HG02610 (cell line): ENCODE results near the gene ZNF239.
"Not testable (repeated sequence)": the region's sequence is repeated elsewhere in the genome, so short reads cannot be mapped to it uniquely, and the experiment has no call there.

ENCODE experiments used
- ATAC-seq: cut with Tn5 transposase; IDR thresholded peaks from one replicate; pipeline ENCODE4 v1.9.1; 2021; ENCODE audit warnings: mild to moderate bottlenecking, moderate library complexity; ENCODE audit not compliant: unreplicated experiment

ZNF239 gene

GRCh38 chr10:43574001-43574892 lies at the start of gene ZNF239:
TSS of gene ZNF239 (minus strand) at chr10:43574616. CDS start at chr10:43558079, 16,537 bp downstream.
- ATAC-seq, result peak; percentile 95

DNA sequence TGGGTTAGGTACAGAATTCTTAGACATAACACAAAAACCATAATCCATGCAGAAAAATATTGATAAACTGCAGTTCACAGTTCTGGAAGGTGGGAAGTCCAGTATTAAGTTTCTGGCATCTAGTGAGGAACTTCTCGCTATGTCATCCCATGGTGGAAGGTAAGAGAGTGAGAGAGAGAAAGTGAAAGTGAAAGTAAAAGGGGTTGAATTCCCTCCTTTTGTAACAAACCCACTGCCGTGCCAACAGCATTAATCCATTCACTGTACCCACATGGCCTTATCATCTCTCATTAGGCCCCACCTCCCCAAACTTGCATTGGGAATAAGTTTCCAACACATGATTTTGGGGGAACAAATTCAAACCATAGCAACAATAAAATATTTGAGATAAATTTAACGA lies 48.9 kb upstream of the ZNF239 start:
- no peak for ATAC-seq

DNA sequence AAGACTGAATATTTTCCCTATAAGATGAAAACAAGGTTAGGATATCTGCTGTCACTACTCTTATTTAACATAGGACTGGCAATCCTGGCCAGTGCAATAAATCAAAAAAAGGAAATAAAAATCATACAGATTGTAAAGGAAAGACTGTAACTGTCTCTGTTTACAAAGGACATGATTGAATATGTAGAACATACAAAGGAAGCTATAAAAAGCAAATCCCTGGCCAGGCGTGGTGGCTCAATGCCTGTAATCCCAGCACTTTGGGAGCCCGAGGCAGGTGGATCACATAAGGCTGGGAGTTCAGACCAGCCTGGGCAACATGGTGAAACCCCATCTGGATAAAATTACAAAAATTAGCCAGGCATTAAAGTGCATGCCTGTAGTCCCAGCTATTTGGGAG lies 47.6 kb upstream of the ZNF239 start:
- no peak for ATAC-seq

GRCh38 chr10:43619368-43619767 lies 45.0 kb upstream of the ZNF239 start:
- ATAC-seq, result no peak

GRCh38 chr10:43616697-43617370 lies 42.4 kb upstream of the ZNF239 start:
- ATAC-seq, result no peak

GRCh38 chr10:43610636-43611035 lies 36.2 kb upstream of the ZNF239 start:
- ATAC-seq, result no peak

DNA sequence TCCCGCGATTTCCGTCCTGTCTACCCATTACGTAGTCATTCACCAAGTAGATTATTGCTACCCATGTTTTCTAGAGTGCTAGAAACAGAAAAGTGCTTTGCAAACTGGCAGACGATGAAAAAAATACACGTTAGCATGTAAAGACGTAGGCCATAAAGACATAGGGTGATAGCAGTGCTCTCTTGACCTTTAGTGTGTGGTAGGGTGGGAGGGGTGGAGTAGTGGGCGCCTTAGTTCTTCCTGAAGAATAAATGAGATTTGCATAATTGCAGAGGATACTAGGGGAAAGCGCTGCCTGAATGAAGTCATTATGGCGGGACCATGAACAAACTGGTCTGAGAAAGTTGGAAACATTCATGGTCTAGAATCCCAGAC lies 32.8 kb upstream of the ZNF239 start:
- ATAC-seq, result no peak

DNA sequence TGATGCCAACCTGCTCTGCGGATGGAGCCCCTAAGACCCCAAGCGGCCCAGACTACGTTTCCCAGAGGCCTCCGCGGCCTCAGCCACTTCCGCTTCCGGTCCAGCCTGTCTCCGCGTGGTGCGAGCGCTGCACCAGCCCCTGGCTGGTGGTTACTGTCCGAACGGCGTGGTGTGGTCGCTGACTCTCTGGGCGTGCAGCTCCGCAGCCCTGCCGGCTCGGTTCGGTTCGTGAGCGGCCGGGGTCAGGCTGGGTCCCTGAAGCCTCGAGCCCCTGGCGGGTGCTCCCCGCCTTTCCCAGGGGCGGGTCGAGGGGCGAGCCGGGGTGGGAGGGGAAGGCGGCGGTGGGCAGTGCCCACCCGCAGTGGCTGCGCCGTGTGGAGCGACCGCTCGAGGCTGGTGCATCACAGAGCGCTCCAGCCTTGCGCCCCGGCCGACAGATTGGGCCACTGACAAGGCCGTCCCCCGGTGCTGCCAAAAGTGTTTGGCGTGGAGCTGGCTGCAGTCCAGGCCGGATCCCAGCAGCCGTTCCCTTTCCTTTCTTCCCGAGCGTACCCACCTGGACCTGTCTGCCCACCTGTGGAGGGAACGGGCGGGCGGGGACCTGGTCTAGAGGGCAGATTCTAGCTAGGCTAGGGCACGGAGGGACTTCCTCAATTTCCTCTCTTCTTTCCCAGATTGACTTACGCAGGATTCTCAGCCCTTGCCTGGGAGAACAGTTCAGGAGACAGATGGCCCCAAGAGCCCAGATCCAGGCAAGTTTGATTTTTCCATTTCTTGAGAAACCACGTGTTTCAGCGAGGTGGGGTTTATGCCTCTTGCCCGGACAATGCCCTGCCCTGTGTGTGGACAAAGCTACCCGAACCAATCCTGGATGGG lies 32.1 kb upstream of the ZNF239 start, which contains the start of gene ZNF485:
TSS of gene ZNF485 (plus strand) at position 116 of the 876 bp plus-strand sequence. CDS start at position 729, 613 bp downstream.
- peak; percentile 97 for ATAC-seq

DNA sequence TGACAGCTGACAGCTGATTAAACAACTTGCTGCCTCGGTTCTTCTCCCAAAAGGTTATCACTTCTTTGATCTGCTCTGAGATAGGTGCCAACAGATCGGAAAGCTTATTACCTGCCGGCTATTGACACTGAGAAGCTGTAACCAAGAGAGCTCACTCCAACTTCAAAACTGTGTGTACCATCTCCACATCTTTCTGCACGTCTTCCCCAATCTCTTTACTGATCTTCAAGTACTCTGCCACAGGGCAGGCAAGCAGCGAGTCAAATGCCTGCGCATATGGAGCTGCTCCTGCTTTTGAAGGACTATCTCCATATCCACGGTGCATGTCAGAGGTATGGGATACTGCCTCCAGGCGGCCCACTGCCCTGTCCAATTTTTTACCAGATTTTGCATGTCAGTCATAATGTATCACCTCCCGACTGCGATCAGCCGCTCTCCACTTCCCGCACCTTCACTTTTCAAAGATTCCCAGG lies 31.5 kb upstream of the ZNF239 start:
- no peak for ATAC-seq

DNA sequence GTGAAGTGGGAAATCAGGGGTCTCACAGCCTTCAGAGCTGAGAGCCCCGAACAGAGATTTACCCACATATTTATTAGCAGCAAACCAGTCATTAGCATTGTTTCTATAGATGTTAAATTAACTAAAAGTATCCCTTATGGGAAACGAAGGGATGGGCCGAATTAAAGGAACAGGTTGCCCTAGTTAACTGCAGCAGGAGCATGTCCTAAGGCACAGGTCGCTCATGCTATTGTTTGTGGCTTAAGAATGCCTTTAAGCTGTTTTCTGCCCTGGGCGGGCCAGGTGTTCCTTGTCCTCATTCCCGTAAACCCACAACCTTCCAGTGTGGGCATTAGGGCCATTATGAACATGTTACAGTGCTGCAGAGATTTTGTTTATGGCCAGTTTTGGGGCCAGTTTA lies 27.2 kb upstream of the ZNF239 start:
- not testable (repeated sequence) for ATAC-seq

DNA sequence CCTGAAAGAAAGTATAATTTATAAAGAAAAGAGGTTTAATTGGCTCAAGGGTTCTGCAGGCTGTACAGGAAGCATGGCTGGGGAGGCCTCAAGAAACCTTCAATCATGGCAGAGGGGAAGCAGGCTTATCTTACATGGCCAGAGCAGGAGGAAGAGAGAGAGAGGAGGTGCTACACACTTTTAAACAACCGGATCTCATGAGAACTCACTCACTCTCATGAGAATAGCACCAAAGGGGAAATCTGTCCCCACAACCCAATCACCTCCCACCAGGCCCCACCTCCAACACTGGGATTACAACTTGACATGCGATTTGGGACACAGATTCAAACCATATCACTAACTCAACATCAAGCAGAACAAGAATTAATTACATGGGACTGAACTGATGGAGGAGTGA lies 24.9 kb upstream of the ZNF239 start:
- no peak for ATAC-seq

GRCh38 chr10:43598446-43598845 lies 24.0 kb upstream of the ZNF239 start:
- ATAC-seq, result no peak

DNA sequence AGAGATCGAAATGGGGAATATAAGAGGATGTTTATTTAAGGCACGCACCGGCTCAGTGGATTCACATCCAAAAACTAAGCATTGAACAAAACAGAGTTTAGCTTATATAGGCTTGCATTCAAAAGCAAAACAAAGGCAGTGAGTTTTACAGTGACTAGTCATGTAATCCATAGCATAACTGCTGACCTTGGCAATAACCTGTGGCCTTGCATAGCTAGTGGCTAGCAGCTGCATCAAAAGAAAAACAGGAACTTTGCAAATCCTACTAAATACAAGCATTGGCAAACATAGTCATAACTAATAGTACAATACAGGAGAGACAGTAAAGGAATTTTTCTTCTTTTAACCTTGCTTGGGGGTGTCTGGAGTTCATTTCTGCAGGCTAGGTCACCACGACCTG lies 22.1 kb upstream of the ZNF239 start:
- ATAC-seq, result no peak

DNA sequence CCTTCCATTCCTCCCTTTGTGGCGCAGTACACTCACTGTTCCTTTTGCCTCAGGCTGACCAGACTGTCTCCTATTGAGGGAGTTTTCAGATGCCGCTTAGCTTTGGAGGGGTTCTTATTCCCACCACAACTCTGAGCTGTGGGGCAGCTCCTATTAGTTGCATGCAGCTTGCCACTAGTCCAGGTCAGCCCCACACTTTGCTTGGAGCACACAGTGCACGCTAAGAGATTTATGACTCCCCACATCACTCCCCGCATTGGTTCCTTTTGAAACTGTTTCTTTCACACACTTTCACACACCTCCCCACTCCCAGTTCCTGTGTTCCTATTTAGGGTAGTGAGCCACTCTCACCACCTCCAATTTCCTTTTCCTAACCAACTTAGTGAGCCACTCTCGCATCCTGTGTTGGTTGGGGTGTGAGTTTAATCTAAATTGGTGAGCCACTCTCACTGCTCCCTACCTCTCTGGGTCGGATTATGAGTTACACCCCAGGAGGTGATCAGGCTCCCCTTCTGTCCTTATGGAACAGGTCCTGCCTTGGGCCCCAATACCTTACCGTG lies 21.4 kb upstream of the ZNF239 start:
- ATAC-seq, result peak; percentile 65

GRCh38 chr10:43594944-43595589 lies 20.7 kb upstream of the ZNF239 start:
- ATAC-seq, result peak; percentile 93

DNA sequence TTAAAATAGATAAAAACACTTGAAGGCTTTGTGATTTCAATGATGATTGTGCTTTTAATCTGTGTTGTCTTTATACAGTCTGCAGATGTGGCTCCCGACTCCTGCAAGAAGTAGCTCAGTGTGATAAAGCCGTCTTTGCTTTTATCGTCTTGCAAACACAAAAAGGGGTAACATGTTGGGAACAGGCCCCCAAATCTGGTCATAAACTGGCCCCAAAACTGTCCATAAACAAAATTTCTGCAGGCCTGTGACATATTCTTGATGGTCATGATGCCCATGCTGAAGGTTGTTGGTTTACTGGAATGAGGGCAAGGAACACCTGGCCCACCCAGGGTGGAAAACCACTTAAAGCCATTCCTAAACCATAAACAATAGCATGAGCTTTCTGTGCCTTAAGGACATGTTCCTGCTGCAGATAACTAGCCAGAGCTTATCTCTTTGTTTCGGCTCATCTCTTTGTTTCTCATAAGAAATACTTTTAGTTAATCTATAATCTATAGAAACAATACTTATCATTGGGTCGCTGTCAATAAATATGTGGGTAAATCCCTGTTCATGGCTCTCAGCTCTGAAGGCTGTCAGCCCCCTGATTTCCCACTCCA lies 17.0 kb upstream of the ZNF239 start:
- ATAC-seq, result no peak

DNA sequence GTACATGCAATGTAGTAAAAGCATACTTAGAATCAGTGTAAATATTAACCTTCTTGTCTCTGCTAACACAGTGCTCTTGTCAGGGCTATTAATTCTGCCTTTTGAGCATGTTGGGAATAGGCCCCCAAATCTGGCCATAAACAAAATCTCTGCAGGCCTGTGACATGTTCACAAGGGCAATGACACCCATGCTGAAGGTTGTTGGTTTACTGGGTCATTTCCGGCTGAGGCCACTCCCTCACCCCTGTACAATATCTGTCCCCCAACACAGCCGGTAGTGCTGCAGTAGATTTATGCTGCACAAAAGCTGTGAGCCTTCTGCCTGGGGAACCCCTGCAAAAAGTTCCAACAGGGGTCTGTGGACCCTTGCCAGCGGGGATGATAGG lies 12.3 kb upstream of the ZNF239 start:
- ATAC-seq, result not testable (repeated sequence)

- no peak for ATAC-seq
Observed at GRCh38 chr10:43585981-43586729, 11.7 kb upstream of the ZNF239 start.

DNA sequence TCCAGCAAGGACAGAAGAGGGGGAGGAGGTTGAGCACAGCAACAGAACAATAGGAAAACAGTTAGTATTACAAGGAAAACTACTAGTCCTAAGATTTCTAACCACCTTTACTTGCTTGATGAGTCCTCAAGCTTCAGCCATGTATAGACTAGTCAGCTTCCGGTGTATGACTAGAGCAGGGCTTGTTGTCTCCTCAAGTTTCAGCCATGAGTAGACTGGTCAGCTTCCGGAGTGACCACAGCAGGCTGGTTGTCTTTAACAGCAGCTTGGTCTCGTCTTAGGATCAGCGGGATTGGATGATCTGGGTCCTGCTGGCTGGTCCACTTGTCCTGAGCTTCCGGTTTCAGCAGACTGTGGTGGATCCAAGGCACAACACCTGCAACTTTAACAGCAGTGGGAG lies 10.6 kb upstream of the ZNF239 start:
- no peak for ATAC-seq
